Measurements from ENCODE around the gene MAP2K1.
"Not testable (repeated sequence)": the region's sequence is repeated elsewhere in the genome, so short reads cannot be mapped to it uniquely, and the experiment has no call there.

MAP2K1 gene

GRCh38 chr15:66388576-66388975 is 1.9 kb downstream of the MAP2K1 start:
- TF ChIP-seq SUZ12 (IDR thresholded peaks at IDR 0.05; ENCODE audit: extremely low read depth, insufficient read depth, insufficient read length) (no peak), ZNF274 (IDR thresholded peaks at IDR 0.05; ENCODE audit: low read depth, low read length) (no peak), YY1 (IDR thresholded peaks at IDR 0.05; ENCODE audit: insufficient read depth, insufficient read length) (no peak)
- Histone ChIP-seq H3K36me3 (ENCODE audit: insufficient read depth, insufficient read length, low read length) (peaks cover 25% of the 10 kb centered on the region), H3K27me3 (ENCODE audit: insufficient read depth, insufficient read length) (no peaks in the 10 kb centered on the region), H3K4me3 (ENCODE audit: insufficient read length, low read depth) (no peak overlapping the region), H3K4me1 (ENCODE audit: insufficient read depth, insufficient read length) (no peaks in the 10 kb centered on the region), H3K9me3 (ENCODE audit: insufficient read depth, low read length) (no peaks in the 10 kb centered on the region), H3K9ac (ENCODE audit: insufficient read length, low read depth) (no peak overlapping the region)
- no peak for DNase-seq (ENCODE audit: low read depth, low spot score)

- H3K9ac ChIP-seq (ENCODE audit: insufficient read length, low read depth), result no peak overlapping the region
- no peaks in the 10 kb centered on the region for H3K4me1 ChIP-seq (ENCODE audit: insufficient read depth, insufficient read length)
- H3K9me3 ChIP-seq (ENCODE audit: insufficient read depth, low read length), result no peaks in the 10 kb centered on the region
- no peak overlapping the region for H3K4me3 ChIP-seq (ENCODE audit: insufficient read length, low read depth)
- TF ChIP-seq SUZ12 (IDR thresholded peaks at IDR 0.05; ENCODE audit: extremely low read depth, insufficient read depth, insufficient read length), result no peak
- TF ChIP-seq ZNF274 (IDR thresholded peaks at IDR 0.05; ENCODE audit: low read depth, low read length), result no peak
- no peak for TF ChIP-seq YY1 (IDR thresholded peaks at IDR 0.05; ENCODE audit: insufficient read depth, insufficient read length)
- H3K27me3 ChIP-seq (ENCODE audit: insufficient read depth, insufficient read length), result no peaks in the 10 kb centered on the region
- H3K36me3 ChIP-seq (ENCODE audit: insufficient read depth, insufficient read length, low read length), result peaks cover 25% of the 10 kb centered on the region
- DNase-seq (ENCODE audit: low read depth, low spot score), result no peak
These were observed 2.6 kb downstream of the MAP2K1 start for GRCh38 chr15:66389098-66389858.

GRCh38 chr15:66389859-66390381 is 3.2 kb downstream of the MAP2K1 start:
- Histone ChIP-seq H3K27me3 (ENCODE audit: insufficient read depth, insufficient read length) (no peaks in the 10 kb centered on the region), H3K9me3 (ENCODE audit: insufficient read depth, low read length) (no peaks in the 10 kb centered on the region), H3K9ac (ENCODE audit: insufficient read length, low read depth) (no peak overlapping the region), H3K36me3 (ENCODE audit: insufficient read depth, insufficient read length, low read length) (peaks cover 25% of the 10 kb centered on the region), H3K4me1 (ENCODE audit: insufficient read depth, insufficient read length) (no peaks in the 10 kb centered on the region), H3K4me3 (ENCODE audit: insufficient read length, low read depth) (no peak overlapping the region)
- no peak for DNase-seq (ENCODE audit: low read depth, low spot score)
- TF ChIP-seq YY1 (IDR thresholded peaks at IDR 0.05; ENCODE audit: insufficient read depth, insufficient read length), result no peak
- TF ChIP-seq ZNF274 (IDR thresholded peaks at IDR 0.05; ENCODE audit: low read depth, low read length), result no peak
- TF ChIP-seq SUZ12 (IDR thresholded peaks at IDR 0.05; ENCODE audit: extremely low read depth, insufficient read depth, insufficient read length), result no peak

- H3K36me3 ChIP-seq (ENCODE audit: insufficient read depth, insufficient read length, low read length), result peaks cover 25% of the 10 kb centered on the region
- no peak for TF ChIP-seq YY1 (IDR thresholded peaks at IDR 0.05; ENCODE audit: insufficient read depth, insufficient read length)
- no peaks in the 10 kb centered on the region for H3K27me3 ChIP-seq (ENCODE audit: insufficient read depth, insufficient read length)
- no peaks in the 10 kb centered on the region for H3K4me1 ChIP-seq (ENCODE audit: insufficient read depth, insufficient read length)
- no peaks in the 10 kb centered on the region for H3K9me3 ChIP-seq (ENCODE audit: insufficient read depth, low read length)
- H3K4me3 ChIP-seq (ENCODE audit: insufficient read length, low read depth), result no peak overlapping the region
- no peak overlapping the region for H3K9ac ChIP-seq (ENCODE audit: insufficient read length, low read depth)
- DNase-seq (ENCODE audit: low read depth, low spot score), result no peak
These were observed 4.0 kb downstream of the MAP2K1 start for GRCh38 chr15:66390678-66391077.

GRCh38 chr15:66393037-66393436 is 6.3 kb downstream of the MAP2K1 start:
- not testable (repeated sequence) for H3K9me3 ChIP-seq (ENCODE audit: insufficient read depth, low read length); H3K4me1 ChIP-seq (ENCODE audit: insufficient read depth, insufficient read length); H3K9ac ChIP-seq (ENCODE audit: insufficient read length, low read depth); DNase-seq (ENCODE audit: low read depth, low spot score); H3K27me3 ChIP-seq (ENCODE audit: insufficient read depth, insufficient read length); H3K4me3 ChIP-seq (ENCODE audit: insufficient read length, low read depth)
- H3K36me3 ChIP-seq (ENCODE audit: insufficient read depth, insufficient read length, low read length), result peaks cover 34% of the 10 kb centered on the region

GRCh38 chr15:66394472-66394871 is 7.8 kb downstream of the MAP2K1 start:
- no peak for DNase-seq (ENCODE audit: low read depth, low spot score)
- no peak for TF ChIP-seq YY1 (IDR thresholded peaks at IDR 0.05; ENCODE audit: insufficient read depth, insufficient read length)
- no peaks in the 10 kb centered on the region for H3K27me3 ChIP-seq (ENCODE audit: insufficient read depth, insufficient read length)
- peaks cover 41% of the 10 kb centered on the region for H3K36me3 ChIP-seq (ENCODE audit: insufficient read depth, insufficient read length, low read length)
- H3K9me3 ChIP-seq (ENCODE audit: insufficient read depth, low read length), result no peaks in the 10 kb centered on the region
- no peak overlapping the region for H3K9ac ChIP-seq (ENCODE audit: insufficient read length, low read depth)
- H3K4me3 ChIP-seq (ENCODE audit: insufficient read length, low read depth), result no peak overlapping the region
- H3K4me1 ChIP-seq (ENCODE audit: insufficient read depth, insufficient read length), result no peaks in the 10 kb centered on the region

- Histone ChIP-seq H3K4me3 (ENCODE audit: insufficient read length, low read depth) (no peak overlapping the region), H3K27me3 (ENCODE audit: insufficient read depth, insufficient read length) (no peaks in the 10 kb centered on the region), H3K4me1 (ENCODE audit: insufficient read depth, insufficient read length) (no peaks in the 10 kb centered on the region), H3K36me3 (ENCODE audit: insufficient read depth, insufficient read length, low read length) (peaks cover 37% of the 10 kb centered on the region), H3K9ac (ENCODE audit: insufficient read length, low read depth) (no peak overlapping the region), H3K9me3 (ENCODE audit: insufficient read depth, low read length) (no peaks in the 10 kb centered on the region)
- no peak for DNase-seq (ENCODE audit: low read depth, low spot score)
- no peak for TF ChIP-seq YY1 (IDR thresholded peaks at IDR 0.05; ENCODE audit: insufficient read depth, insufficient read length)
- TF ChIP-seq ZNF274 (IDR thresholded peaks at IDR 0.05; ENCODE audit: low read depth, low read length), result no peak
- no peak for TF ChIP-seq SUZ12 (IDR thresholded peaks at IDR 0.05; ENCODE audit: extremely low read depth, insufficient read depth, insufficient read length)
These were observed 8.2 kb downstream of the MAP2K1 start for GRCh38 chr15:66394915-66395314.

Data from NT2/D1 (cell line).